Karpas-422 (cell line): Measurements from ENCODE around the gene RSF1. TPM values are rescaled to one million over a fixed set of nuclear protein-coding genes. Genes with fewer than 3 reads are reported as not detected.

Experiments
- DNase-seq: peaks from one replicate; pipeline ENCODE4 v3.0.0-alpha.2; 2015
- H2AFZ ChIP-seq: fragments of 200-600 bp; sonication (generic); 2 replicates; pipeline ENCODE4 v1.6.1; 2014; ENCODE audit warnings: antibody characterized with exemption, low read length, mixed read lengths
- H3K27ac ChIP-seq: fragments of 200-600 bp; sonication (generic); 2 replicates; pipeline ENCODE4 v1.5.1; 2014; ENCODE audit warnings: mild to moderate bottlenecking, low read length, moderate library complexity
- H3K27me3 ChIP-seq: fragments of 200-600 bp; sonication (generic); 2 replicates; pipeline ENCODE4 v1.6.1; 2014; ENCODE audit warnings: low read length, mixed read lengths
- H3K36me3 ChIP-seq: fragments of 200-600 bp; sonication (generic); 2 replicates; pipeline ENCODE4 v1.6.1; 2014; ENCODE audit warnings: low read length, mixed read lengths; ENCODE audit not compliant: insufficient read depth
- H3K4me1 ChIP-seq: fragments of 200-600 bp; sonication (generic); 2 replicates; pipeline ENCODE4 v1.6.1; 2014; ENCODE audit warnings: mild to moderate bottlenecking, low read length, mixed read lengths
- H3K4me2 ChIP-seq: fragments of 200-600 bp; sonication (generic); 2 replicates; pipeline ENCODE4 v1.6.1; 2014; ENCODE audit warnings: low read length, low read depth, mild to moderate bottlenecking; ENCODE audit not compliant: poor library complexity, severe bottlenecking
- H3K4me3 ChIP-seq: fragments of 200-600 bp; sonication (generic); 2 replicates; pipeline ENCODE4 v1.5.1; 2014; ENCODE audit warnings: mild to moderate bottlenecking, antibody characterized with exemption, low read length, mixed read lengths
- H3K79me2 ChIP-seq: fragments of 200-600 bp; sonication (generic); 2 replicates; pipeline ENCODE4 v1.6.1; 2014; ENCODE audit warnings: mild to moderate bottlenecking, low read length, mixed read lengths
- H3K9ac ChIP-seq: fragments of 200-600 bp; sonication (generic); 2 replicates; pipeline ENCODE4 v1.6.0; 2014; ENCODE audit warnings: low read length
- H3K9me2 ChIP-seq: fragments of 200-600 bp; sonication (generic), shearing (Covaris generic); replicated peaks from 2 replicates; pipeline ENCODE4 v1.6.0; 2014; ENCODE audit warnings: mild to moderate bottlenecking, low read length, moderate library complexity; ENCODE audit not compliant: insufficient read depth
- H3K9me3 ChIP-seq: fragments of 300-700, 200-600 bp; sonication (generic); 2 replicates; pipeline ENCODE4 v1.6.1; 2014; ENCODE audit warnings: low read length, mixed read lengths
- H4K20me1 ChIP-seq: fragments of 200-600 bp; sonication (generic); 2 replicates; pipeline ENCODE4 v1.6.1; 2014; ENCODE audit warnings: mild to moderate bottlenecking, antibody characterized with exemption, low read length, low read depth; ENCODE audit not compliant: insufficient read depth
- total RNA-seq: library from RNA; depleted of rRNA; stranded (reverse); fragments of >200 nt; shearing (Covaris generic); gene quantifications from 2 replicates; pipeline ENCODE4 v1.2.3, GENCODE V29; 2014; ENCODE audit warnings: low replicate concordance

RSF1 gene
- total RNA-seq, 1 experiment from 2014 or later = 45.1 TPM

- Histone ChIP-seq H3K9me3 (no peaks in the 10 kb centered on the region), H3K79me2 (no peaks in the 10 kb centered on the region), H3K36me3 (peaks cover 9% of the 10 kb centered on the region; the same call in 1 of the 2 replicates), H3K4me2 (peak overlapping the region; percentile 71), H3K9ac (peak overlapping the region; percentile 46), H3K9me2 (no peaks in the 10 kb centered on the region), H3K27ac (peak overlapping the region; percentile 86), H3K4me3 (peak overlapping the region; percentile 50), H3K27me3 (no peaks in the 10 kb centered on the region), H4K20me1 (no peaks in the 10 kb centered on the region), H3K4me1 (peaks cover 46% of the 10 kb centered on the region), H2AFZ (no peak overlapping the region)
- peak; percentile 70 for DNase-seq
These were observed 158.9 kb downstream of the RSF1 start for GRCh38 chr11:77661670-77662069.

- H3K79me2 ChIP-seq = no peaks in the 10 kb centered on the region
- H3K4me3 ChIP-seq = peak overlapping the region; percentile 50
- no peak overlapping the region for H2AFZ ChIP-seq
- peak overlapping the region; percentile 71 for H3K4me2 ChIP-seq
- no peaks in the 10 kb centered on the region for H3K27me3 ChIP-seq
- DNase-seq = peak; percentile 69
- no peaks in the 10 kb centered on the region for H4K20me1 ChIP-seq
- peak overlapping the region; percentile 46 for H3K9ac ChIP-seq
- no peaks in the 10 kb centered on the region for H3K9me2 ChIP-seq
- peak overlapping the region; percentile 86 for H3K27ac ChIP-seq
- peaks cover 9% of the 10 kb centered on the region; the same call in 1 of the 2 replicates for H3K36me3 ChIP-seq
- H3K9me3 ChIP-seq = no peaks in the 10 kb centered on the region
- peaks cover 53% of the 10 kb centered on the region for H3K4me1 ChIP-seq
These were observed 159.6 kb downstream of the RSF1 start for GRCh38 chr11:77660947-77661346.

- Histone ChIP-seq H3K4me2 (no peak overlapping the region), H3K27ac (no peak overlapping the region), H3K9ac (no peak overlapping the region), H3K9me3 (no peaks in the 10 kb centered on the region), H3K9me2 (no peaks in the 10 kb centered on the region), H3K79me2 (no peaks in the 10 kb centered on the region), H3K4me3 (no peak overlapping the region), H4K20me1 (no peaks in the 10 kb centered on the region), H3K27me3 (no peaks in the 10 kb centered on the region), H3K36me3 (no peaks in the 10 kb centered on the region), H2AFZ (no peak overlapping the region), H3K4me1 (peaks cover 51% of the 10 kb centered on the region)
- no peak for DNase-seq
These were observed 162.1 kb downstream of the RSF1 start for GRCh38 chr11:77658213-77659013.

GRCh38 chr11:77656362-77656761, 164.2 kb downstream of the RSF1 start:
- DNase-seq = no peak

GRCh38 chr11:77654770-77655434, 165.6 kb downstream of the RSF1 start:
- Histone ChIP-seq H3K4me3 (no peak overlapping the region), H3K27me3 (no peaks in the 10 kb centered on the region), H2AFZ (no peak overlapping the region), H3K4me2 (no peak overlapping the region), H3K4me1 (peaks cover 18% of the 10 kb centered on the region), H3K27ac (no peak overlapping the region), H3K9me3 (no peaks in the 10 kb centered on the region), H3K9me2 (no peaks in the 10 kb centered on the region), H4K20me1 (no peaks in the 10 kb centered on the region), H3K79me2 (no peaks in the 10 kb centered on the region), H3K9ac (no peak overlapping the region), H3K36me3 (no peaks in the 10 kb centered on the region)
- no peak for DNase-seq

More at GRCh38 chr11:77656362-77656761, 164.2 kb downstream of the RSF1 start:
- H3K9me3 ChIP-seq = no peaks in the 10 kb centered on the region
- H3K27me3 ChIP-seq = no peaks in the 10 kb centered on the region
- no peak overlapping the region for H3K9ac ChIP-seq
- H3K9me2 ChIP-seq = no peaks in the 10 kb centered on the region
- no peaks in the 10 kb centered on the region for H3K79me2 ChIP-seq
- no peak overlapping the region for H3K4me3 ChIP-seq
- no peak overlapping the region for H2AFZ ChIP-seq
- no peaks in the 10 kb centered on the region for H3K36me3 ChIP-seq
- H3K4me1 ChIP-seq = peaks cover 33% of the 10 kb centered on the region
- no peak overlapping the region for H3K27ac ChIP-seq
- H4K20me1 ChIP-seq = no peaks in the 10 kb centered on the region
- H3K4me2 ChIP-seq = no peak overlapping the region

- Histone ChIP-seq H3K9me3 (no peaks in the 10 kb centered on the region), H4K20me1 (no peaks in the 10 kb centered on the region), H3K36me3 (no peaks in the 10 kb centered on the region), H3K9me2 (no peaks in the 10 kb centered on the region), H3K27ac (no peak overlapping the region), H3K4me1 (peaks cover 3% of the 10 kb centered on the region), H2AFZ (no peak overlapping the region), H3K4me3 (no peak overlapping the region), H3K9ac (no peak overlapping the region), H3K79me2 (no peaks in the 10 kb centered on the region), H3K27me3 (no peaks in the 10 kb centered on the region), H3K4me2 (no peak overlapping the region)
- no peak for DNase-seq
These were observed 170.4 kb downstream of the RSF1 start for GRCh38 chr11:77650123-77650522.

GRCh38 chr11:77647654-77648305, 172.7 kb downstream of the RSF1 start:
- H3K36me3 ChIP-seq = no peaks in the 10 kb centered on the region
- H3K9ac ChIP-seq = no peak overlapping the region
- no peak overlapping the region for H3K27ac ChIP-seq
- no peaks in the 10 kb centered on the region for H3K27me3 ChIP-seq
- H3K9me2 ChIP-seq = no peaks in the 10 kb centered on the region
- no peaks in the 10 kb centered on the region for H3K79me2 ChIP-seq
- H3K4me2 ChIP-seq = no peak overlapping the region
- H3K4me1 ChIP-seq = no peaks in the 10 kb centered on the region
- H2AFZ ChIP-seq = no peak overlapping the region
- DNase-seq = no peak
- no peaks in the 10 kb centered on the region for H4K20me1 ChIP-seq
- no peaks in the 10 kb centered on the region for H3K9me3 ChIP-seq
- no peak overlapping the region for H3K4me3 ChIP-seq

- Histone ChIP-seq H2AFZ (no peak overlapping the region), H3K4me2 (no peak overlapping the region), H3K9ac (no peak overlapping the region)
These were observed 175.6 kb downstream of the RSF1 start for GRCh38 chr11:77644887-77645286.

More at GRCh38 chr11:77644887-77645286, 175.6 kb downstream of the RSF1 start:
- Histone ChIP-seq H3K27me3 (no peaks in the 10 kb centered on the region), H3K9me3 (no peaks in the 10 kb centered on the region), H4K20me1 (no peaks in the 10 kb centered on the region), H3K9me2 (no peaks in the 10 kb centered on the region), H3K79me2 (no peaks in the 10 kb centered on the region), H3K4me3 (no peak overlapping the region), H3K27ac (no peak overlapping the region), H3K4me1 (no peaks in the 10 kb centered on the region), H3K36me3 (no peaks in the 10 kb centered on the region)
- no peak for DNase-seq
